Activated T-helper 2 cell treated with anti-CD3 and anti-CD28 coated beads, Interferon-gamma antibody, Interleukin-2, Interleukin-4, amounts not matched to agents 10 μg/mL and 5 μg/mL and 100 μg/mL, durations not matched to agents 14 hours and 24 hours and 36 hours (primary cell): ENCODE data around the gene CD4. TPM values are rescaled to one million over a fixed set of nuclear protein-coding genes. Genes with fewer than 3 reads are reported as not detected.
A peak's percentile ranks its signal among the peaks of the same experiment; 100 is the strongest.

Experiments
- DNase-seq: peaks from one replicate; pipeline ENCODE4 v3.0.0; 2021; ENCODE audit warnings: low spot score
- H3K27ac Mint-ChIP-seq: one replicate; pipeline ENCODE4 v1.8.0; 2021; ENCODE audit warnings: mixed read lengths
- H3K27me3 Mint-ChIP-seq: one replicate; pipeline ENCODE4 v1.8.0; 2021; ENCODE audit warnings: low read depth, mixed read lengths
- H3K36me3 Mint-ChIP-seq: one replicate; pipeline ENCODE4 v1.8.0; 2021; ENCODE audit warnings: low read depth, mixed read lengths
- H3K4me1 Mint-ChIP-seq: one replicate; pipeline ENCODE4 v1.8.0; 2021; ENCODE audit warnings: low read depth, mixed read lengths
- H3K4me3 Mint-ChIP-seq: one replicate; pipeline ENCODE4 v1.8.0; 2021; ENCODE audit warnings: low read depth, mild to moderate bottlenecking, moderate library complexity, mixed read lengths
- H3K9me3 Mint-ChIP-seq: one replicate; pipeline ENCODE4 v1.8.0; 2021; ENCODE audit warnings: mixed read lengths
- intact Hi-C: fragments of 100-400 bp; cut with micrococcal nuclease; formaldehyde crosslinking; loops from one replicate; pipeline ENCODE4 v1.15.1; 2023
- total RNA-seq: library from RNA; stranded (reverse); gene quantifications from 2 replicates; pipeline ENCODE4 v1.2.3, GENCODE V29; 2022

The CD4 gene
- total RNA-seq, 1 donor from 2014 or later: 368 TPM

DNA sequence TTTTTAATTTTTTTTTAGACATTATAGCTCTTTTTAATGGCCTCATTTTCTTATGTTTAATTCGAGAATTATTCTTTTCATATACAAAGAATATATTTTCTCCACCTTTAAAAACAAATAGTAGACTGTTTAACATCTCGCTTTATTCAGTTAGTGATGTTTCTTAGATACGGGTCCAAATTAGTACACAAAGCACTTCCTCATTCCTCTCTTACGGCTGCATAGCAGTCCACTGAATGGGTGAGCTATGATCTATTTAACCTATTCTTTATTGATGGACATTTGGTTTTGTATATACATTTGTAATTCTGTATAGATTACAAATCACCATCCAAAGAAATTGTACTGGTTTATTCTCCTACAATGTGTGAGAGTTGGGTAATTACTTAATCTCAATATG lies 24.0 kb downstream of the CD4 start:
- Mint-ChIP-seq H3K27ac (no peak overlapping the region), H3K36me3 (peaks cover 77% of the 10 kb centered on the region), H3K4me1 (peaks cover 8% of the 10 kb centered on the region), H3K4me3 (no peak overlapping the region), H3K9me3 (no peaks in the 10 kb centered on the region), H3K27me3 (no peaks in the 10 kb centered on the region)
- DNase-seq: no peak
- intact Hi-C loops: no loop called here

GRCh38 chr12:6816598-6816997 lies 27.3 kb downstream of the CD4 start:
- Mint-ChIP-seq H3K9me3 (no peaks in the 10 kb centered on the region), H3K36me3 (peaks cover 77% of the 10 kb centered on the region), H3K27me3 (no peaks in the 10 kb centered on the region), H3K4me3 (no peak overlapping the region), H3K27ac (no peak overlapping the region), H3K4me1 (peaks cover 9% of the 10 kb centered on the region)
- intact Hi-C loops: no loop called here
- no peak for DNase-seq

- no peak for DNase-seq
- Mint-ChIP-seq H3K4me3 (no peak overlapping the region), H3K9me3 (no peaks in the 10 kb centered on the region), H3K4me1 (peaks cover 12% of the 10 kb centered on the region), H3K27me3 (no peaks in the 10 kb centered on the region), H3K36me3 (peaks cover 74% of the 10 kb centered on the region), H3K27ac (no peak overlapping the region)
- intact Hi-C loops: no loop called here
Measured at GRCh38 chr12:6817098-6817497, 27.8 kb downstream of the CD4 start.

DNA sequence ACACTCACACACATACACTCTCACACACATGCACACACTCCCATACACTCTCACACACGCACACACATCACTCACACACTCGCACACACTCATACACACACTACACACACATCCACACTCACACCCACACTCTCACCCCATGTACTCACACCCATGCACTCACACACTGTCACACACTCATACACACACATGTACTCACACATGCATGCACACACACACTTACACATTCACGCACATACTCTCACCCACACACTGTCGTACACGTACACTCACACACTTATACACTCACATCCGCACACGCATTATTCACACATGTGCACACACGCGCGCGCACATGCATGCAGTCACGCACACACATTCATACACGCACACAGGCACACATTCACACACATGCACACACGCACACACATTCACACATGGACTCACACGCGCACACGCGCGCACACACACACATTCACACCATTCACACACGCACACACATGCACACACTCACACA lies 28.4 kb downstream of the CD4 start:
- Mint-ChIP-seq H3K4me3 (no peak overlapping the region), H3K27me3 (peaks cover 3% of the 10 kb centered on the region), H3K4me1 (peaks cover 13% of the 10 kb centered on the region), H3K36me3 (peaks cover 71% of the 10 kb centered on the region), H3K27ac (no peak overlapping the region), H3K9me3 (no peaks in the 10 kb centered on the region)
- DNase-seq: no peak
- intact Hi-C loops: no loop called here

DNA sequence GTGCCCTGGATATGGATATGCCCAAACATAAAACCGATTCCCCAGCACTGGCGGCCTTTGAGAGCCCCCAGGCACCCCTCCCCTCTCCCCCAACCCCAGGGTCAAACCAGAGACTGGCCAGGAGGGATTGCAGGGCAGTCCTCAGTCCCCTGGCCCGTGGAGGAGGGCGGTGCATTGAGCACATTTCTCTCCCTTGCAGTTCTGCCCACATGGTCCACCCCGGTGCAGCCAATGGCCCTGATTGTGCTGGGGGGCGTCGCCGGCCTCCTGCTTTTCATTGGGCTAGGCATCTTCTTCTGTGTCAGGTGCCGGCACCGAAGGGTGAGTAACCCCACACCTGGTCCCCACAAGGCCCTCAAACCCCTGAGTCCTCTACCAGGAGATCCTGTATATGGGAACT lies 28.9 kb downstream of the CD4 start:
- no peak overlapping the region for H3K4me3 Mint-ChIP-seq
- H3K27ac Mint-ChIP-seq: no peak overlapping the region
- H3K36me3 Mint-ChIP-seq: peaks cover 71% of the 10 kb centered on the region
- no peaks in the 10 kb centered on the region for H3K9me3 Mint-ChIP-seq
- no peak for DNase-seq
- intact Hi-C loops: no loop called here
- H3K4me1 Mint-ChIP-seq: peaks cover 13% of the 10 kb centered on the region
- H3K27me3 Mint-ChIP-seq: peaks cover 9% of the 10 kb centered on the region

GRCh38 chr12:6818645-6819044 lies 29.3 kb downstream of the CD4 start:
- Mint-ChIP-seq H3K4me3 (no peak overlapping the region), H3K36me3 (peaks cover 68% of the 10 kb centered on the region), H3K4me1 (peaks cover 13% of the 10 kb centered on the region), H3K27me3 (peaks cover 12% of the 10 kb centered on the region), H3K9me3 (no peaks in the 10 kb centered on the region), H3K27ac (no peak overlapping the region)
- intact Hi-C loops: no loop called here
- no peak for DNase-seq

DNA sequence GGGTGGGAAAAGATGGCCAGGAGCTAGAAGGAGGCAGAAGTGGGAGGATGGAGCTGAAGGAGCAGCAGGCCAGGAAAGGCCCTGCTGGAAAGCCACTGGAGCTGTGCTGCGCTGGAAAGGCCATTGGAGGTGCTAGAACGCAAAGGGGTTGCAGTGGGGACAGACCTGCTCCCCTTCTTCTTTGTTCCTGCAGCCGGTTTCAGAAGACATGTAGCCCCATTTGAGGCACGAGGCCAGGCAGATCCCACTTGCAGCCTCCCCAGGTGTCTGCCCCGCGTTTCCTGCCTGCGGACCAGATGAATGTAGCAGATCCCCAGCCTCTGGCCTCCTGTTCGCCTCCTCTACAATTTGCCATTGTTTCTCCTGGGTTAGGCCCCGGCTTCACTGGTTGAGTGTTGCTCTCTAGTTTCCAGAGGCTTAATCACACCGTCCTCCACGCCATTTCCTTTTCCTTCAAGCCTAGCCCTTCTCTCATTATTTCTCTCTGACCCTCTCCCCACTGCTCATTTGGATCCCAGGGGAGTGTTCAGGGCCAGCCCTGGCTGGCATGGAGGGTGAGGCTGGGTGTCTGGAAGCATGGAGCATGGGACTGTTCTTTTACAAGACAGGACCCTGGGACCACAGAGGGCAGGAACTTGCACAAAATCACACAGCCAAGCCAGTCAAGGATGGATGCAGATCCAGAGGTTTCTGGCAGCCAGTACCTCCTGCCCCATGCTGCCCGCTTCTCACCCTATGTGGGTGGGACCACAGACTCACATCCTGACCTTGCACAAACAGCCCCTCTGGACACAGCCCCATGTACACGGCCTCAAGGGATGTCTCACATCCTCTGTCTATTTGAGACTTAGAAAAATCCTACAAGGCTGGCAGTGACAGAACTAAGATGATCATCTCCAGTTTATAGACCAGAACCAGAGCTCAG lies 30.0 kb downstream of the CD4 start:
- peaks cover 60% of the 10 kb centered on the region for H3K36me3 Mint-ChIP-seq
- no peaks in the 10 kb centered on the region for H3K9me3 Mint-ChIP-seq

DNA sequence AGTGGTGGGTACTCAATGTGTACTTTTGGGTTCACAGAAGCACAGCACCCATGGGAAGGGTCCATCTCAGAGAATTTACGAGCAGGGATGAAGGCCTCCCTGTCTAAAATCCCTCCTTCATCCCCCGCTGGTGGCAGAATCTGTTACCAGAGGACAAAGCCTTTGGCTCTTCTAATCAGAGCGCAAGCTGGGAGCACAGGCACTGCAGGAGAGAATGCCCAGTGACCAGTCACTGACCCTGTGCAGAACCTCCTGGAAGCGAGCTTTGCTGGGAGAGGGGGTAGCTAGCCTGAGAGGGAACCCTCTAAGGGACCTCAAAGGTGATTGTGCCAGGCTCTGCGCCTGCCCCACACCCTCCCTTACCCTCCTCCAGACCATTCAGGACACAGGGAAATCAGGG lies 30.8 kb downstream of the CD4 start:
- H3K36me3 Mint-ChIP-seq: peaks cover 52% of the 10 kb centered on the region
- no peak overlapping the region for H3K4me3 Mint-ChIP-seq
- H3K4me1 Mint-ChIP-seq: peaks cover 13% of the 10 kb centered on the region
- no peak for DNase-seq
- H3K27ac Mint-ChIP-seq: no peak overlapping the region
- peaks cover 23% of the 10 kb centered on the region for H3K27me3 Mint-ChIP-seq
- intact Hi-C loops: no loop called here
- no peaks in the 10 kb centered on the region for H3K9me3 Mint-ChIP-seq

More for the DNA sequence above, 30.0 kb downstream of the CD4 start:
- Mint-ChIP-seq H3K4me1 (peaks cover 13% of the 10 kb centered on the region), H3K27ac (no peak overlapping the region), H3K27me3 (peaks cover 17% of the 10 kb centered on the region), H3K4me3 (no peak overlapping the region)
- intact Hi-C loops: no loop called here
- DNase-seq: no peak

DNA sequence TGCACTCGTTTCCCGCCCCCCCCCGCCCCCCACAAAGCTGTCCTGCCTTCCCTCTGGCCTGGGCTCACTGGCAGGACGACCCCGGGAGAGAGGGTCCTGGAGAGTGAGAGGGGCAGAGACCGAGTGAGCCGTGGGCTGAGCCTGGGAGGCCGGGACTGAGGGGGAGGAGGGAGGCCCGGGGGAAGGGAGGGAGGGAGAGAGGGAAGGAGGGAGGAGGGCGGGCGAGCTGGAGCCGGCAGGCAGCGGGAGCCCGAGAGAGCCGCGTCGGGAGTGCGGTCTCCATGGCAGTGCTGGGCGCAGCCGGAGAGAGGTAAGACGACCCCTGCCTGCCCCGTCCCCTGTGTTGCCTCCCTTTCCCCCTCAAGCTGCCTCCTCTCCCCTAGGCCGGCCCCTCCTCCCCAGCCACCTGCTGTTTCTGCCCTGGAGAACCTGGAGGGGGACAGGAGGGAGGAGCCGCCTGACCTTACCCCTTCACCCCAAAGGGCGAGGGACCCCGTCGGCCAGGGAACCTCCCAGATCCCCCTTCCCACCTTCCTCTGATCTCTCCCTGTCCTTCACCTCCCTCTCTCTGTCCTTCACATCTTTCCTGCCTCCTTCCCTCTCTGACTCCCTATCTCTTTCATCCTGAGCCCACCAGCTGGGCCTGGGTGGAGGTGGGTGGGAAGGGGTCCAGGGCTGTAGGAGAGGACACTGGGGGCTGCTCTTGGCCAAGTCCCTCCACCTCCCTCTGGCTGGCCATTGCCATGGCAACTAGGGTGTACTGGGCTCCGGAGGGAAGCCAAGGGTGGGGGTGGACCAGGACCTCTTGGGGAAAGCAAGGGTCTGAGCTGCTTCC lies 32.5 kb downstream of the CD4 start, which contains the start of gene GPR162:
GPR162 (plus strand) TSS at position 231 of the 835 bp plus-strand sequence. CDS start 2,078 bp downstream, outside the sequence.
- Mint-ChIP-seq H3K9me3 (no peaks in the 10 kb centered on the region), H3K4me3 (peak within 1 kb of the TSS; percentile 40), H3K36me3 (peaks cover 36% of the 10 kb centered on the region), H3K27me3 (peaks cover 29% of the 10 kb centered on the region), H3K4me1 (peaks cover 17% of the 10 kb centered on the region), H3K27ac (peak within 1 kb of the TSS; percentile 23)
- no peak for DNase-seq
- intact Hi-C loops: no loop called here

DNA sequence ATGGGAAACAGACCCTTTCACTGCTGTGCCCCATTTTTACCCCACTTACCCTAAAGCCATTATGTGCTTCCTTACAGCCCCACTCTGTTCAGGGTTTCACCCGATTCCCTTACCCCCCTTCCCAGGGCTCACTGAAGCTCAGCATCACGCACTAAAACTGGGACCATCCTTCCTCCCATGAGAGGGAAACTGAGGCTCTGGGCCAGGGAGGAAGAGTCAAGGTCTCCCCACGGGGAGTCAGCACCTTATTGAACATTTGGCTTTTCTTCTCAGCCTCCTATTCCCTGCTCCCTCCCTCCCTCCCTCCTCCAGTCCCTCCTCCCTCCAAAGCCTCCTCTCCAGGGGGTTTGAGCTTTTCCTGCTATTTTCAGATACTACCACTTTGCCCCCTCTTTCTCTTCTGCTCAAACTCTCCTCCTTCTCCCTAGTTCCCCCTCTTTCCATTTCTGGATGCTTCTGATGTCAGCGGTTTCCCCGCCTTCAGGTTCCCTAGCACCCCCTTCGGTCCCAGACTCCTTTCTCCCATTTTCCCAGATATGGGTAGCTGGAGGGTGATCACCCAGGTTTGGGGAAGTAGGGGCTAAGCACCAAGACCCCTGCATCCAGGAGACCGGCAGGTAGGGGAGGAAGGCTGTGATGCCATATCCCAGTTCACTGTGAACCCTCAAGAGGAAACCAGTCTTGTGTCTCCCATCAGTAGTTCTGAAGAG lies 33.3 kb downstream of the CD4 start:
- intact Hi-C loops: no loop called here
- peak overlapping the region; percentile 28 for H3K4me3 Mint-ChIP-seq
- H3K4me1 Mint-ChIP-seq: peaks cover 21% of the 10 kb centered on the region
- H3K27ac Mint-ChIP-seq: no peak overlapping the region
- no peaks in the 10 kb centered on the region for H3K9me3 Mint-ChIP-seq
- H3K36me3 Mint-ChIP-seq: peaks cover 31% of the 10 kb centered on the region
- no peak for DNase-seq
- peaks cover 33% of the 10 kb centered on the region for H3K27me3 Mint-ChIP-seq

- no peak overlapping the region for H3K4me3 Mint-ChIP-seq
Measured at GRCh38 chr12:6823182-6824084, 34.1 kb downstream of the CD4 start.

More at GRCh38 chr12:6823182-6824084, 34.1 kb downstream of the CD4 start:
- Mint-ChIP-seq H3K27ac (no peak overlapping the region), H3K9me3 (no peaks in the 10 kb centered on the region), H3K27me3 (peaks cover 35% of the 10 kb centered on the region), H3K36me3 (peaks cover 22% of the 10 kb centered on the region), H3K4me1 (peaks cover 24% of the 10 kb centered on the region)
- intact Hi-C loops: no loop called here
- no peak for DNase-seq
